T-cell (primary cell): Measurements from ENCODE around the gene CDK5RAP1. TPM values are rescaled to one million over a fixed set of nuclear protein-coding genes. Genes with fewer than 3 reads are reported as not detected.

Experiments
- ATAC-seq, 4 experiments: fragments of 200-7000 bp in 3 of 4; fragments of 150-1000 bp in 1 of 4; cut with Tn5 transposase; replicated peaks in 1 of 4; 1 replicate in 3 of 4; 2 replicates in 1 of 4; pipeline ENCODE4 v1.10.0; 2021; ENCODE audit warnings: moderate library complexity in 3 of 4, mild to moderate bottlenecking in 2 of 4, moderate number of reproducible peaks in 1 of 4
- CTCF ChIA-PET, 2 donors: fragments of 300-600 bp; sonication (Branson Sonifier 250); formaldehyde crosslinking; loops; one replicate each; lab custom pipeline; 2022; ENCODE audit warnings: antibody characterized with exemption in 2 of 2; lab: Charles Lee
- POLR2A ChIA-PET, 2 donors: fragments of 300-600 bp; sonication (Branson Sonifier 250); formaldehyde crosslinking; loops; one replicate each; lab custom pipeline; 2022; ENCODE audit warnings: antibody characterized with exemption in 2 of 2; lab: Charles Lee
- DNase-seq, 35 experiments: peaks; one replicate each; pipeline versions ENCODE4 v3.0.0 to v3.0.0-alpha.2; 2013 to 2023
- H3K27ac ChIP-seq: one replicate; pipeline ENCODE4 v1.5.1; 2013; ENCODE audit warnings: low read length
- H3K27me3 ChIP-seq, 2 experiments: replicated peaks in 1 of 2; 1 replicate in 1 of 2; 2 replicates in 1 of 2; pipeline versions ENCODE4 v1.6.1 to v1.7.0; 2013; ENCODE audit warnings: low read length in 1 of 2, mixed read lengths in 1 of 2; ENCODE audit not compliant: control insufficient read depth in 2 of 2, insufficient read depth in 2 of 2; ENCODE audit errors: extremely low read depth in 1 of 2
- H3K36me3 ChIP-seq, 2 donors: 1 replicate in 1 of 2; 2 replicates in 1 of 2; pipeline versions ENCODE4 v1.6.1 to v1.7.0; 2013; ENCODE audit warnings: low read length in 1 of 2; ENCODE audit not compliant: control insufficient read depth in 2 of 2, insufficient read depth in 1 of 2; ENCODE audit errors: extremely low read depth in 1 of 2
- H3K4me1 ChIP-seq, 2 experiments: 1 replicate in 1 of 2; 2 replicates in 1 of 2; pipeline versions ENCODE4 v1.6.1 to v1.7.0; 2013; ENCODE audit warnings: low read length in 2 of 2, mixed read lengths in 1 of 2; ENCODE audit not compliant: insufficient read depth in 2 of 2, control insufficient read depth in 1 of 2; ENCODE audit errors: extremely low read depth in 1 of 2
- H3K4me3 ChIP-seq, 2 donors: 1 replicate in 1 of 2; 2 replicates in 1 of 2; pipeline versions ENCODE4 v1.5.1 to v1.7.0; 2013; ENCODE audit warnings: mild to moderate bottlenecking in 2 of 2, low read length in 1 of 2, moderate library complexity in 1 of 2; ENCODE audit not compliant: control insufficient read depth in 1 of 2; ENCODE audit errors: extremely low read depth in 1 of 2
- H3K9me3 ChIP-seq: 2 replicates; pipeline ENCODE4 v1.7.0; 2013
- H3K27ac Mint-ChIP-seq, 2 donors: one replicate each; pipeline ENCODE4 v1.8.0; 2020 to 2021; ENCODE audit warnings: mild to moderate bottlenecking in 2 of 2, mixed read lengths in 2 of 2
- H3K27me3 Mint-ChIP-seq, 2 donors: one replicate each; pipeline ENCODE4 v1.8.0; 2021 to 2022; ENCODE audit warnings: mixed read lengths in 2 of 2
- H3K36me3 Mint-ChIP-seq: one replicate; pipeline ENCODE4 v1.8.0; 2021; ENCODE audit warnings: mixed read lengths
- H3K4me1 Mint-ChIP-seq, 3 donors: one replicate each; pipeline ENCODE4 v1.8.0; 2020 to 2022; ENCODE audit warnings: mixed read lengths in 3 of 3, mild to moderate bottlenecking in 1 of 3
- H3K4me3 Mint-ChIP-seq, 3 donors: one replicate each; pipeline ENCODE4 v1.8.0; 2020 to 2022; ENCODE audit warnings: mild to moderate bottlenecking in 3 of 3, mixed read lengths in 3 of 3, moderate library complexity in 3 of 3
- H3K9me3 Mint-ChIP-seq, 3 donors: one replicate each; pipeline ENCODE4 v1.8.0; 2020 to 2022; ENCODE audit warnings: mixed read lengths in 3 of 3
- WGBS: methylation state at CpG from one replicate; pipeline ENCODE4 v1.1.5; 2013; ENCODE audit warnings: missing lambda C conversion rate; ENCODE audit not compliant: insufficient coverage; 5-methylcytosine and 5-hydroxymethylcytosine counted together
- total RNA-seq, 35 experiments: library from RNA in 6 of 35; stranded (reverse) in 6 of 35; fragments of 120-200 nt in 1 of 35; gene quantifications; one replicate each; pipeline versions ENCODE4 v1.2.1 to v1.2.4 and lab custom pipeline; 2013 to 2026

CDK5RAP1 gene
- total RNA-seq, 5 donors from 2014 or later (not counting 1 experiment from before 2014, with no cell fraction given): 42.1 to 54.3 (median 49.1) TPM

DNA sequence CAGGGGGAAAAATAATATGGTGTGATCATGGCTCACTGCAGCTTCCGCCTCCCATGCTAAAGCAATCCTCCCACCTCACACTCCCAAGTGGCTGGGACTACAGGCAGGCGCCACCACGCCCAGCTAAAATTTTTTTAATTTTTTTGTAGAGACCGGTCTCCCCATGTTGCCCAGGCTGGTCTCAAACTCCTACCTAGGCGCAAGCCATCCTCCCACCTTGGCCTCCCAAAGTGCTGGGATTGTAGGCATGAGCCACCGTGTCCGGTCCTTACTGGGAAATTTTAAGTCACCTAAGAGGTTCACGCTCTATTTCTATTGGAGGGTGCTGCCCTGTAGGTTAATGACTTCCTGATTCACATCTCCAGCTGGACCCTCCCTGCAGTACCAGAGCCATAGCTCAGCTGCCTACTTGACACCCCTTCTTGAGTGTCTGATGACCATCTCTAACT is 626 bp upstream of the CDK5RAP1 start:
- no peaks in the 10 kb centered on the region for H3K27me3 ChIP-seq
- H3K9me3 Mint-ChIP-seq: no peaks in the 10 kb centered on the region

DNA sequence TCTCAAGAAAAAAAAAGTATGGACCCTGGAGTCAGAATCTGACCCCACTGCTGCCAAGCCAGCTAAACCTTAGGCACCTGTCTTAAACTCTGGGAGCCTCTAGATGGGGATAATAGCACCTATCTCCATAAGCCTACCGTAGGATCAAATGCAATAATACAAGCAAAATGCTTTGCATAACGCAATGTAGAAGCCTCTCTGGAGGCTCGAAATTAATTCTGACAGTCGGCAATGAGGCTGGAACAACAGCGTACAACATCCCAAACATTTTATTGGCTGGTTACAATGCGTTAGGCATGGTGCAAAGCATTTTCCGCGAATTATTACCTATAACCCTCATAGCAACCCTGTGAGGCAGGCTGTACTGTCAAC is 521 bp downstream of the CDK5RAP1 start:
- POLR2A ChIA-PET: no interaction called here
- Histone ChIP-seq H3K36me3 (peaks cover 0 to 6% of the 10 kb centered on the region in 2 donors), H3K27ac (peak overlapping the region; percentile 51), H3K9me3 (no peaks in the 10 kb centered on the region), H3K27me3 (no peaks in the 10 kb centered on the region), H3K4me1 (peaks cover 8 to 39% of the 10 kb centered on the region in 2 experiments), H3K4me3 (peak overlapping the region; percentile 97 to 99)
- Mint-ChIP-seq H3K4me1 (peaks cover 62 to 71% (median 66%) of the 10 kb centered on the region in 3 donors), H3K9me3 (no peaks in the 10 kb centered on the region), H3K36me3 (peaks cover 8% of the 10 kb centered on the region), H3K27ac (peak overlapping the region in 1 of 2 donors; percentile 92), H3K4me3 (peak overlapping the region; percentile 92 to 98 (median 93)), H3K27me3 (no peaks in the 10 kb centered on the region)
- peak in 2 of 35 experiments; percentile 14 to 30 for DNase-seq
- CTCF ChIA-PET: interaction anchor here in 1 of 2 donors (0.6 to 1.7 kb wide), 4 partner anchors 28 to 267 kb away, joined by 3 to 10 read pairs (median 4); no protein-coding TSS in a partner anchor
- ATAC-seq: peak in 3 of 4 experiments; percentile 24 to 54 (median 43)
- WGBS: 0% methylated on average over 6 of the region's 8 CpGs

More for the DNA sequence above, 626 bp upstream of the CDK5RAP1 start:
- Histone ChIP-seq H3K4me1 (peaks cover 8 to 36% of the 10 kb centered on the region in 2 experiments), H3K36me3 (peaks cover 1 to 2% of the 10 kb centered on the region in 2 donors), H3K4me3 (peak overlapping the region; percentile 97 to 99), H3K27ac (no peak overlapping the region), H3K9me3 (no peaks in the 10 kb centered on the region)
- H3K27me3 Mint-ChIP-seq: no peaks in the 10 kb centered on the region
- H3K4me1 Mint-ChIP-seq: peaks cover 53 to 63% (median 57%) of the 10 kb centered on the region in 3 donors
- DNase-seq: peak in 1 of 35 experiments; percentile 16
- ChIA-PET CTCF (interaction anchor here in 1 of 2 donors (0.7 to 1.7 kb wide), 5 partner anchors 10 to 266 kb away, joined by 3 to 10 read pairs (median 4); partner anchors contain the start of gene SNTA1), POLR2A (interaction anchor here in 1 of 2 donors (0.6 kb wide), 2 partner anchors 41 to 591 kb away, joined by 3 to 5 read pairs; no protein-coding TSS in a partner anchor)
- 34% methylated on average over 4 of the region's 8 CpGs for WGBS
- peak overlapping the region; percentile 70 to 92 for H3K27ac Mint-ChIP-seq
- H3K36me3 Mint-ChIP-seq: peaks cover 3% of the 10 kb centered on the region
- peak in 1 of 4 experiments; percentile 11 for ATAC-seq
- peak overlapping the region; percentile 92 to 98 (median 93) for H3K4me3 Mint-ChIP-seq

- WGBS: 84% methylated on average over 5 of the region's 6 CpGs
- no peaks in the 10 kb centered on the region for H3K9me3 ChIP-seq
- ATAC-seq (no peak), DNase-seq (no peak)
- no peak overlapping the region for H3K27ac ChIP-seq
- Mint-ChIP-seq H3K36me3 (peaks cover 9% of the 10 kb centered on the region), H3K27ac (peak overlapping the region in 1 of 2 donors; percentile 22), H3K4me1 (peaks cover 62 to 78% (median 66%) of the 10 kb centered on the region in 3 donors), H3K27me3 (no peaks in the 10 kb centered on the region), H3K4me3 (peak overlapping the region; percentile 92 to 98 (median 93)), H3K9me3 (no peaks in the 10 kb centered on the region)
- H3K27me3 ChIP-seq: no peaks in the 10 kb centered on the region
- peaks cover 0 to 9% of the 10 kb centered on the region in 2 donors for H3K36me3 ChIP-seq
- peak overlapping the region in 1 of 2 donors; percentile 97 for H3K4me3 ChIP-seq
- peaks cover 8 to 39% of the 10 kb centered on the region in 2 experiments for H3K4me1 ChIP-seq
- POLR2A ChIA-PET: interaction anchor here in 1 of 2 donors (0.6 kb wide), 2 partner anchors 34 to 44 kb away, joined by 5 read pairs; no protein-coding TSS in a partner anchor
- CTCF ChIA-PET: no interaction called here
Observed at GRCh38 chr20:33399924-33400323, 1.4 kb downstream of the CDK5RAP1 start.

DNA sequence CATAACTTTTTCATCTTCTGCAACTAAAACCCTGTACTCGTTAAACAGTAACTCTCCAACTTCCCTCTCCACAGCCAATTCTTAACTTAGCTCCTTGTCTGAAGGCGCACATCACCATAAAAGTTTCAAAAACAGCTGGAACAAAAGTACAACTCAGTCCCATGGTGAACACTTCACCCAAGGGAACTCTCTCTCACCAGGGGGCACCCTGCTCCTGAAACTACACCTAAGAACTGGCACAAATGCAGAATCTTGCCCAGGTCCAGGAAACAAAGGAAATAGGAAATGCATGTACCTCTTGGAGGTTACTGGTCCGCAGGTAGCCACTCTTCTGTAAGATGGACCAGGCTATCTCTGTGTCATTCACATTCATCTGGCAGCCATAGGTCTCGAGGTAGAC is 6.6 kb downstream of the CDK5RAP1 start:
- H3K4me1 Mint-ChIP-seq: peaks cover 34 to 42% (median 35%) of the 10 kb centered on the region in 3 donors
- H3K27me3 Mint-ChIP-seq: no peaks in the 10 kb centered on the region
- WGBS: 93% methylated on average over 3 of the region's 4 CpGs
- H3K9me3 Mint-ChIP-seq: no peaks in the 10 kb centered on the region
- no peak overlapping the region for H3K4me3 Mint-ChIP-seq
- peaks cover 0 to 50% of the 10 kb centered on the region in 2 donors for H3K36me3 ChIP-seq
- no peaks in the 10 kb centered on the region for H3K9me3 ChIP-seq
- ATAC-seq (no peak), DNase-seq (peak in 1 of 35 experiments; percentile 19)
- H3K4me3 ChIP-seq: no peak overlapping the region
- POLR2A ChIA-PET: no interaction called here
- no peaks in the 10 kb centered on the region for H3K27me3 ChIP-seq
- no peak overlapping the region for H3K27ac ChIP-seq
- peaks cover 0 to 14% of the 10 kb centered on the region in 2 experiments for H3K4me1 ChIP-seq
- H3K36me3 Mint-ChIP-seq: peaks cover 44% of the 10 kb centered on the region
- no peak overlapping the region for H3K27ac Mint-ChIP-seq
- CTCF ChIA-PET: no interaction called here

DNA sequence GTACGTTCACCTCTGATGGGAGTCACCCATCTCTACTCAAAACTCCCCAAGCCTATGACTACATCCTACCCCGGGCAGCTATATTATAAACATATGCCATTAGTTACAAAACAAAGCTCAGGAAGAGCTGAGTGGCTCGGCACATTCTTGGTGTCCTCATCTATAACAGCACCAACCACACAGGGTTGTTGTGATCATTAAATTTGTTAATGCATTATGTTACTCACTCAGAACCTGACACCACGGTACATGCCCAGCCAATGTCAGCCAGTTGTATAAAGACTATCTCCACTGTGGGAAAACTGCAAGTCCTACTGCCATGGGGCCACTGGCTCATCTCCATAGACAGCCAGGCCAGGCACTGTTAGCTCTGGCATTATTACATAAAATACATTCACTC is 7.7 kb downstream of the CDK5RAP1 start:
- H3K27ac ChIP-seq: no peak overlapping the region
- DNase-seq: no peak
- Mint-ChIP-seq H3K36me3 (peaks cover 46% of the 10 kb centered on the region), H3K4me3 (no peak overlapping the region), H3K9me3 (no peaks in the 10 kb centered on the region), H3K27ac (no peak overlapping the region), H3K4me1 (peaks cover 24 to 31% (median 26%) of the 10 kb centered on the region in 3 donors), H3K27me3 (no peaks in the 10 kb centered on the region)
- H3K9me3 ChIP-seq: no peaks in the 10 kb centered on the region
- ATAC-seq: no peak
- no peak overlapping the region for H3K4me3 ChIP-seq
- ChIA-PET POLR2A (interaction anchor here (0.6 to 0.7 kb wide), 2 partner anchors 121 to 1518 kb away, joined by 3 to 11 read pairs; no protein-coding TSS in a partner anchor), CTCF (no interaction called here)
- peaks cover 0 to 8% of the 10 kb centered on the region in 2 experiments for H3K4me1 ChIP-seq
- H3K27me3 ChIP-seq: no peaks in the 10 kb centered on the region
- 100% methylated on average over 1 of the region's 4 CpGs for WGBS
- H3K36me3 ChIP-seq: peaks cover 0 to 54% of the 10 kb centered on the region in 2 donors

DNA sequence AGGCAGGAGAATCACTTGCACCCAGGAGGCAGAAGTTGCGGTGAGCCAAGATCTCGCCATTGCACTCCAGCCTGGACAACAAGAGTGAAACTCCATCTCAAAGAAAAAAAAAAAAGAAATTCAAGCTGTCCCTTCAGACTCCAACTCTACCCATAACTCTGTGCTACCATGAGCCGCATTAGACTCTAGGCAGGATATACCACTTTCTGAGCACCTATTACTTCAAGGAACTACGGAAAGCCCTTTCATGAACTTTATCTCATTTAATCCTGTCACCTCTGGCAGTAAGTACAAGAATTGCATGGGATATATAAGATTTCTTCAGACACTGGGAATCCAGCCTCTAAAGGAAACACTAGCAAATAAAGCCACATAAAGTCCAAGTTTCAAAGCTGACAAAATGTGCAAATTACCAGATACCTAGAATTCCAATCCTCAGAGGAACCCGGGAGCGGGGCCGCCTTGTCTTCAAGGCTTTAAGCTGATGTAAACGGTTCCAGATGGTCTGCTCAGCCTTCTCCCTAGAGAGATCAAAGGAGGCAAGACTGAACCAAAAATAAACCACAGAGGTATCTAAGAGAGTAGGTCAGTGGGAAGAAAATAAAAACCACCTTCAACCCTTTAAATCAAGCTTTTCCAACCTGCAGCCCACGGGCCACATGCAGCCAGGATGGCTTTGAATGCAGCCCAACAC is 9.4 kb downstream of the CDK5RAP1 start:
- Mint-ChIP-seq H3K27ac (no peak overlapping the region), H3K36me3 (peaks cover 54% of the 10 kb centered on the region), H3K4me3 (no peak overlapping the region), H3K27me3 (no peaks in the 10 kb centered on the region), H3K9me3 (no peaks in the 10 kb centered on the region), H3K4me1 (peaks cover 8 to 14% (median 9%) of the 10 kb centered on the region in 3 donors)
- DNase-seq: no peak
- no peak for ATAC-seq
- Histone ChIP-seq H3K36me3 (peaks cover 0 to 62% of the 10 kb centered on the region in 2 donors), H3K27me3 (no peaks in the 10 kb centered on the region), H3K4me3 (no peak overlapping the region), H3K9me3 (no peaks in the 10 kb centered on the region), H3K4me1 (peaks cover 0 to 2% of the 10 kb centered on the region in 2 experiments), H3K27ac (no peak overlapping the region)
- WGBS: 100% methylated on average over 1 of the region's 9 CpGs
- CTCF ChIA-PET: interaction anchor here (0.6 to 1.7 kb wide), 6 partner anchors 10 to 1656 kb away, joined by 3 to 5 read pairs (median 4); partner anchors contain the start of gene CDK5RAP1 (in 1 of the 2)
- POLR2A ChIA-PET: no interaction called here
